Measurements from ENCODE around the gene NTRK2. TPM values are rescaled to one million over a fixed set of nuclear protein-coding genes. Genes with fewer than 3 reads are reported as not detected.

NTRK2 gene
- total and polyA plus RNA-seq, 2 experiments from 2014 or later = 0.03 TPM; not detected in 1

DNA sequence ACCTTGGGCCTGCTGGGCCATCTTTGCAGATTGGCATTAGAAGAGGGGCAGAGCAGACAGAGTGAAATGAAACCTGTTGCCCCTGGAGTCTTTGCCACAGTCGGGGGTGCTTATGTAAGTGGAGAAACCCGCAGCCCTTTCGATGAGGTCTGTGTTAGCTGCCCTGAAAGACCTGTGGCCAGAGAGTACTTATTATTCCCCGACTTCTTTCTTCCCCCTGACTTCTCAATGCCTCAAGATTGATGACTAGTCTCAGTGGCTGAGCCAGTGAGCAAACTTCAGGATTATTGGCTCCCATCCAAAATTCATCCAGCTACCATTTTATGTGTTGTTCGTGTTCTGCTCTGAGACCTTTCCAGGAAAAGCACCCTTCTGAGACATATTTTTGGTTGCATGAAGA, 7.6 kb downstream of the NTRK2 start (continued):
- TF ChIP-seq, protein P1, sequence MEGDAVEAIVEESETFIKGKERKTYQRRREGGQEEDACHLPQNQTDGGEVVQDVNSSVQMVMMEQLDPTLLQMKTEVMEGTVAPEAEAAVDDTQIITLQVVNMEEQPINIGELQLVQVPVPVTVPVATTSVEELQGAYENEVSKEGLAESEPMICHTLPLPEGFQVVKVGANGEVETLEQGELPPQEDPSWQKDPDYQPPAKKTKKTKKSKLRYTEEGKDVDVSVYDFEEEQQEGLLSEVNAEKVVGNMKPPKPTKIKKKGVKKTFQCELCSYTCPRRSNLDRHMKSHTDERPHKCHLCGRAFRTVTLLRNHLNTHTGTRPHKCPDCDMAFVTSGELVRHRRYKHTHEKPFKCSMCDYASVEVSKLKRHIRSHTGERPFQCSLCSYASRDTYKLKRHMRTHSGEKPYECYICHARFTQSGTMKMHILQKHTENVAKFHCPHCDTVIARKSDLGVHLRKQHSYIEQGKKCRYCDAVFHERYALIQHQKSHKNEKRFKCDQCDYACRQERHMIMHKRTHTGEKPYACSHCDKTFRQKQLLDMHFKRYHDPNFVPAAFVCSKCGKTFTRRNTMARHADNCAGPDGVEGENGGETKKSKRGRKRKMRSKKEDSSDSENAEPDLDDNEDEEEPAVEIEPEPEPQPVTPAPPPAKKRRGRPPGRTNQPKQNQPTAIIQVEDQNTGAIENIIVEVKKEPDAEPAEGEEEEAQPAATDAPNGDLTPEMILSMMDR (conservative IDR thresholded peaks at IDR 0.05; ENCODE audit: low read depth in 2 of 2) = no peak
- TF ChIP-seq POLR2AphosphoS5 (IDR thresholded peaks at IDR 0.05; ENCODE audit: low read depth) (no peak), CREB1 (CRISPR knock-in tag; IDR thresholded peaks at IDR 0.05; ENCODE audit: low read depth) (no peak)

DNA sequence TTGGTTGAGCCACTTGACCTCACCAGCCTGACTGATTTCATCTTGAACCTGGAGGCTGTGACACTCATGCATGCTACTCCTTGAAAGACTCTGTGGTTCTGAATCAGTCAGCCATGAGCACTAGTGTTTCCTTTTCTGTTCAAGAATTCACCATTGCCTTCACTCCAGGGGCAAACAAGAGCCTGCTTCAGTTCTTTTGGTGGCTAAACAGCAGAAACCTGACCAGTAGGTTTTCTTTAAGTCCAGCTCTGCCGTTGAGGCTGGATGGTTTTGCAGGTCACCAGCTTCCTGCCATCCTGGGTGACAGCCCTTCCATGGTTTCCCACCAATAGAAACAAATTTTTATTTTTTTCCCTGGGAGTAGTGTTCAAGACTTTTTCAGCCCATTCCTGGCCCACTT, 10.0 kb downstream of the NTRK2 start:
- no peaks in the 10 kb centered on the region for H3K79me2 ChIP-seq (replicated peaks; ENCODE audit: insufficient read depth)
- no peaks in the 10 kb centered on the region for H3K9me3 Mint-ChIP-seq
- DNase-seq (ENCODE audit: low spot score) = no peak
- no peaks in the 10 kb centered on the region for H3K36me3 Mint-ChIP-seq (ENCODE audit: low read depth)
- H3K27me3 Mint-ChIP-seq (ENCODE audit: insufficient read depth, low read depth, poor library complexity) = peaks cover 3% of the 10 kb centered on the region
- no peak overlapping the region for H3K27ac ChIP-seq (ENCODE audit: low read depth)
- no peak for ATAC-seq
- H2AFZ ChIP-seq = no peak overlapping the region
- no peaks in the 10 kb centered on the region for H3K4me1 ChIP-seq (ENCODE audit: insufficient read depth)
- no peak overlapping the region for H3K4me2 ChIP-seq
- H3K36me3 ChIP-seq (ENCODE audit: insufficient read depth) = no peaks in the 10 kb centered on the region
- H4K20me1 ChIP-seq (replicated peaks; ENCODE audit: insufficient read depth) = no peaks in the 10 kb centered on the region
- H3K4me1 Mint-ChIP-seq = no peaks in the 10 kb centered on the region
- TF ChIP-seq, protein P2, sequence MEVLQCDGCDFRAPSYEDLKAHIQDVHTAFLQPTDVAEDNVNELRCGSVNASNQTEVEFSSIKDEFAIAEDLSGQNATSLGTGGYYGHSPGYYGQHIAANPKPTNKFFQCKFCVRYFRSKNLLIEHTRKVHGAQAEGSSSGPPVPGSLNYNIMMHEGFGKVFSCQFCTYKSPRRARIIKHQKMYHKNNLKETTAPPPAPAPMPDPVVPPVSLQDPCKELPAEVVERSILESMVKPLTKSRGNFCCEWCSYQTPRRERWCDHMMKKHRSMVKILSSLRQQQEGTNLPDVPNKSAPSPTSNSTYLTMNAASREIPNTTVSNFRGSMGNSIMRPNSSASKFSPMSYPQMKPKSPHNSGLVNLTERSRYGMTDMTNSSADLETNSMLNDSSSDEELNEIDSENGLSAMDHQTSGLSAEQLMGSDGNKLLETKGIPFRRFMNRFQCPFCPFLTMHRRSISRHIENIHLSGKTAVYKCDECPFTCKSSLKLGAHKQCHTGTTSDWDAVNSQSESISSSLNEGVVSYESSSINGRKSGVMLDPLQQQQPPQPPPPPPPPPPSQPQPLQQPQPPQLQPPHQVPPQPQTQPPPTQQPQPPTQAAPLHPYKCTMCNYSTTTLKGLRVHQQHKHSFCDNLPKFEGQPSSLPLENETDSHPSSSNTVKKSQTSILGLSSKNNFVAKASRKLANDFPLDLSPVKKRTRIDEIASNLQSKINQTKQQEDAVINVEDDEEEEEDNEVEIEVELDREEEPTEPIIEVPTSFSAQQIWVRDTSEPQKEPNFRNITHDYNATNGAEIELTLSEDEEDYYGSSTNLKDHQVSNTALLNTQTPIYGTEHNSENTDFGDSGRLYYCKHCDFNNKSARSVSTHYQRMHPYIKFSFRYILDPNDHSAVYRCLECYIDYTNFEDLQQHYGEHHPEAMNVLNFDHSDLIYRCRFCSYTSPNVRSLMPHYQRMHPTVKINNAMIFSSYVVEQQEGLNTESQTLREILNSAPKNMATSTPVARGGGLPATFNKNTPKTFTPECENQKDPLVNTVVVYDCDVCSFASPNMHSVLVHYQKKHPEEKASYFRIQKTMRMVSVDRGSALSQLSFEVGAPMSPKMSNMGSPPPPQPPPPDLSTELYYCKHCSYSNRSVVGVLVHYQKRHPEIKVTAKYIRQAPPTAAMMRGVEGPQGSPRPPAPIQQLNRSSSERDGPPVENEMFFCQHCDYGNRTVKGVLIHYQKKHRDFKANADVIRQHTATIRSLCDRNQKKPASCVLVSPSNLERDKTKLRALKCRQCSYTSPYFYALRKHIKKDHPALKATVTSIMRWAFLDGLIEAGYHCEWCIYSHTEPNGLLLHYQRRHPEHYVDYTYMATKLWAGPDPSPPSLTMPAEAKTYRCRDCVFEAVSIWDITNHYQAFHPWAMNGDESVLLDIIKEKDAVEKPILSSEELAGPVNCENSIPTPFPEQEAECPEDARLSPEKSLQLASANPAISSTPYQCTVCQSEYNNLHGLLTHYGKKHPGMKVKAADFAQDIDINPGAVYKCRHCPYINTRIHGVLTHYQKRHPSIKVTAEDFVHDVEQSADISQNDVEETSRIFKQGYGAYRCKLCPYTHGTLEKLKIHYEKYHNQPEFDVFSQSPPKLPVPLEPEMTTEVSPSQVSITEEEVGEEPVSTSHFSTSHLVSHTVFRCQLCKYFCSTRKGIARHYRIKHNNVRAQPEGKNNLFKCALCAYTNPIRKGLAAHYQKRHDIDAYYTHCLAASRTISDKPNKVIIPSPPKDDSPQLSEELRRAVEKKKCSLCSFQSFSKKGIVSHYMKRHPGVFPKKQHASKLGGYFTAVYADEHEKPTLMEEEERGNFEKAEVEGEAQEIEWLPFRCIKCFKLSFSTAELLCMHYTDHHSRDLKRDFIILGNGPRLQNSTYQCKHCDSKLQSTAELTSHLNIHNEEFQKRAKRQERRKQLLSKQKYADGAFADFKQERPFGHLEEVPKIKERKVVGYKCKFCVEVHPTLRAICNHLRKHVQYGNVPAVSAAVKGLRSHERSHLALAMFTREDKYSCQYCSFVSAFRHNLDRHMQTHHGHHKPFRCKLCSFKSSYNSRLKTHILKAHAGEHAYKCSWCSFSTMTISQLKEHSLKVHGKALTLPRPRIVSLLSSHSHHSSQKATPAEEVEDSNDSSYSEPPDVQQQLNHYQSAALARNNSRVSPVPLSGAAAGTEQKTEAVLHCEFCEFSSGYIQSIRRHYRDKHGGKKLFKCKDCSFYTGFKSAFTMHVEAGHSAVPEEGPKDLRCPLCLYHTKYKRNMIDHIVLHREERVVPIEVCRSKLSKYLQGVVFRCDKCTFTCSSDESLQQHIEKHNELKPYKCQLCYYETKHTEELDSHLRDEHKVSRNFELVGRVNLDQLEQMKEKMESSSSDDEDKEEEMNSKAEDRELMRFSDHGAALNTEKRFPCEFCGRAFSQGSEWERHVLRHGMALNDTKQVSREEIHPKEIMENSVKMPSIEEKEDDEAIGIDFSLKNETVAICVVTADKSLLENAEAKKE (CRISPR knock-in tag; IDR thresholded peaks at IDR 0.05) = no peak
- TF ChIP-seq POLR2AphosphoS5 (IDR thresholded peaks at IDR 0.05; ENCODE audit: low read depth) (no peak), EZH2phosphoT487 (IDR thresholded peaks at IDR 0.05; ENCODE audit: unreplicated experiment) (no peak), ZNF114 (CRISPR knock-in tag; IDR thresholded peaks at IDR 0.05) (no peak)
- H3K9me2 ChIP-seq (ENCODE audit: insufficient read depth) = no peaks in the 10 kb centered on the region
- H3K4me3 ChIP-seq = no peak overlapping the region
- peaks cover 2% of the 10 kb centered on the region; the same call in 1 of the 2 replicates for H3K27me3 ChIP-seq (ENCODE audit: insufficient read depth)
- H3K4me3 Mint-ChIP-seq = no peak overlapping the region
- no peak overlapping the region for H3K27ac Mint-ChIP-seq
- H3F3A ChIP-seq (replicated peaks; ENCODE audit: low read depth) = no peaks in the 10 kb centered on the region

Measured in GM23338 (cell line).